ENCODE measurements around the gene MRPL55. TPM values are rescaled to one million over a fixed set of nuclear protein-coding genes. Genes with fewer than 3 reads are reported as not detected.
A peak's percentile ranks its signal among the peaks of the same experiment; 100 is the strongest.

MRPL55 gene
- total and polyA plus RNA-seq, 2 of the 13 experiments (the other 11 are each of a cell fraction or from before 2014, with no cell fraction given) = 58.6 to 92.9 TPM

- TF ChIP-seq, protein P1, sequence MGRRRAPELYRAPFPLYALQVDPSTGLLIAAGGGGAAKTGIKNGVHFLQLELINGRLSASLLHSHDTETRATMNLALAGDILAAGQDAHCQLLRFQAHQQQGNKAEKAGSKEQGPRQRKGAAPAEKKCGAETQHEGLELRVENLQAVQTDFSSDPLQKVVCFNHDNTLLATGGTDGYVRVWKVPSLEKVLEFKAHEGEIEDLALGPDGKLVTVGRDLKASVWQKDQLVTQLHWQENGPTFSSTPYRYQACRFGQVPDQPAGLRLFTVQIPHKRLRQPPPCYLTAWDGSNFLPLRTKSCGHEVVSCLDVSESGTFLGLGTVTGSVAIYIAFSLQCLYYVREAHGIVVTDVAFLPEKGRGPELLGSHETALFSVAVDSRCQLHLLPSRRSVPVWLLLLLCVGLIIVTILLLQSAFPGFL (CRISPR knock-in tag; IDR thresholded peaks at IDR 0.05) = no peak; the same call in 1 of the 2 replicates
- TF ChIP-seq RNF2 (conservative IDR thresholded peaks at IDR 0.05; ENCODE audit: low read depth) (peak; percentile 85), ZBTB38 (CRISPR knock-in tag; IDR thresholded peaks at IDR 0.05) (peak; percentile 93), MZF1 (CRISPR knock-in tag; IDR thresholded peaks at IDR 0.05; ENCODE audit: borderline replicate concordance) (no peak), ZSCAN12 (CRISPR knock-in tag; IDR thresholded peaks at IDR 0.05) (peak; percentile 50; the same call in 1 of the 2 replicates), ZNF318 (CRISPR knock-in tag; IDR thresholded peaks at IDR 0.05) (no peak), SOX13 (IDR thresholded peaks at IDR 0.05) (no peak), SOX13 (CRISPR knock-in tag; conservative IDR thresholded peaks at IDR 0.05 in 1 of 2, IDR thresholded peaks at IDR 0.05 in 1 of 2) (no peak; a peak in 1 of 4 replicates), MIER2 (CRISPR knock-in tag; IDR thresholded peaks at IDR 0.05) (no peak), ZNF354B (CRISPR knock-in tag; IDR thresholded peaks at IDR 0.05) (no peak), ZNF343 (CRISPR knock-in tag; IDR thresholded peaks at IDR 0.05) (no peak; the same call in 1 of the 2 replicates)
- TF ChIP-seq, protein P2, sequence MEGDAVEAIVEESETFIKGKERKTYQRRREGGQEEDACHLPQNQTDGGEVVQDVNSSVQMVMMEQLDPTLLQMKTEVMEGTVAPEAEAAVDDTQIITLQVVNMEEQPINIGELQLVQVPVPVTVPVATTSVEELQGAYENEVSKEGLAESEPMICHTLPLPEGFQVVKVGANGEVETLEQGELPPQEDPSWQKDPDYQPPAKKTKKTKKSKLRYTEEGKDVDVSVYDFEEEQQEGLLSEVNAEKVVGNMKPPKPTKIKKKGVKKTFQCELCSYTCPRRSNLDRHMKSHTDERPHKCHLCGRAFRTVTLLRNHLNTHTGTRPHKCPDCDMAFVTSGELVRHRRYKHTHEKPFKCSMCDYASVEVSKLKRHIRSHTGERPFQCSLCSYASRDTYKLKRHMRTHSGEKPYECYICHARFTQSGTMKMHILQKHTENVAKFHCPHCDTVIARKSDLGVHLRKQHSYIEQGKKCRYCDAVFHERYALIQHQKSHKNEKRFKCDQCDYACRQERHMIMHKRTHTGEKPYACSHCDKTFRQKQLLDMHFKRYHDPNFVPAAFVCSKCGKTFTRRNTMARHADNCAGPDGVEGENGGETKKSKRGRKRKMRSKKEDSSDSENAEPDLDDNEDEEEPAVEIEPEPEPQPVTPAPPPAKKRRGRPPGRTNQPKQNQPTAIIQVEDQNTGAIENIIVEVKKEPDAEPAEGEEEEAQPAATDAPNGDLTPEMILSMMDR (CRISPR knock-in tag; IDR thresholded peaks at IDR 0.05) = peak; percentile 28; the same call in 1 of the 2 replicates
- TF ChIP-seq, protein P3, sequence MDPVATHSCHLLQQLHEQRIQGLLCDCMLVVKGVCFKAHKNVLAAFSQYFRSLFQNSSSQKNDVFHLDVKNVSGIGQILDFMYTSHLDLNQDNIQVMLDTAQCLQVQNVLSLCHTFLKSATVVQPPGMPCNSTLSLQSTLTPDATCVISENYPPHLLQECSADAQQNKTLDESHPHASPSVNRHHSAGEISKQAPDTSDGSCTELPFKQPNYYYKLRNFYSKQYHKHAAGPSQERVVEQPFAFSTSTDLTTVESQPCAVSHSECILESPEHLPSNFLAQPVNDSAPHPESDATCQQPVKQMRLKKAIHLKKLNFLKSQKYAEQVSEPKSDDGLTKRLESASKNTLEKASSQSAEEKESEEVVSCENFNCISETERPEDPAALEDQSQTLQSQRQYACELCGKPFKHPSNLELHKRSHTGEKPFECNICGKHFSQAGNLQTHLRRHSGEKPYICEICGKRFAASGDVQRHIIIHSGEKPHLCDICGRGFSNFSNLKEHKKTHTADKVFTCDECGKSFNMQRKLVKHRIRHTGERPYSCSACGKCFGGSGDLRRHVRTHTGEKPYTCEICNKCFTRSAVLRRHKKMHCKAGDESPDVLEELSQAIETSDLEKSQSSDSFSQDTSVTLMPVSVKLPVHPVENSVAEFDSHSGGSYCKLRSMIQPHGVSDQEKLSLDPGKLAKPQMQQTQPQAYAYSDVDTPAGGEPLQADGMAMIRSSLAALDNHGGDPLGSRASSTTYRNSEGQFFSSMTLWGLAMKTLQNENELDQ (CRISPR knock-in tag; IDR thresholded peaks at IDR 0.05; ENCODE audit: borderline replicate concordance) = no peak
- TF ChIP-seq, protein P4, sequence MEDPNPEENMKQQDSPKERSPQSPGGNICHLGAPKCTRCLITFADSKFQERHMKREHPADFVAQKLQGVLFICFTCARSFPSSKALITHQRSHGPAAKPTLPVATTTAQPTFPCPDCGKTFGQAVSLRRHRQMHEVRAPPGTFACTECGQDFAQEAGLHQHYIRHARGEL (CRISPR knock-in tag; IDR thresholded peaks at IDR 0.05) = peak; percentile 72; the same call in 1 of the 2 replicates
These were observed 6.1 kb downstream of the MRPL55 start, which contains the start of gene C1orf35 (continued) for GRCh38 chr1:228102791-228103620.

Data from HepG2 (cell line).